ENCODE data around the gene EFCAB7. TPM values are rescaled to one million over a fixed set of nuclear protein-coding genes. Genes with fewer than 3 reads are reported as not detected.
A peak's percentile ranks its signal among the peaks of the same experiment; 100 is the strongest.

EFCAB7 gene
- total and polyA plus RNA-seq, 2 experiments from 2014 or later, result 4.2 to 4.9 TPM

GRCh38 chr1:63555480-63555879, 32.2 kb downstream of the EFCAB7 start:
- no peak overlapping the region for H3K4me3 ChIP-seq
- H3K27me3 Mint-ChIP-seq (ENCODE audit: insufficient read depth, low read depth, poor library complexity), result peaks cover 5% of the 10 kb centered on the region
- DNase-seq (ENCODE audit: low spot score), result no peak
- peaks cover 5% of the 10 kb centered on the region; the same call in 2 of the 3 replicates for H3K4me1 Mint-ChIP-seq
- no peak overlapping the region for H3K4me3 Mint-ChIP-seq
- TF ChIP-seq CREB1 (CRISPR knock-in tag; IDR thresholded peaks at IDR 0.05; ENCODE audit: low read depth), result no peak
- TF ChIP-seq JUNB (IDR thresholded peaks at IDR 0.05; ENCODE audit: unreplicated experiment), result no peak
- no peak for TF ChIP-seq STAT1 (IDR thresholded peaks at IDR 0.05; ENCODE audit: unreplicated experiment)
- TF ChIP-seq EZH2phosphoT487 (IDR thresholded peaks at IDR 0.05; ENCODE audit: unreplicated experiment), result no peak
- TF ChIP-seq, protein P1, sequence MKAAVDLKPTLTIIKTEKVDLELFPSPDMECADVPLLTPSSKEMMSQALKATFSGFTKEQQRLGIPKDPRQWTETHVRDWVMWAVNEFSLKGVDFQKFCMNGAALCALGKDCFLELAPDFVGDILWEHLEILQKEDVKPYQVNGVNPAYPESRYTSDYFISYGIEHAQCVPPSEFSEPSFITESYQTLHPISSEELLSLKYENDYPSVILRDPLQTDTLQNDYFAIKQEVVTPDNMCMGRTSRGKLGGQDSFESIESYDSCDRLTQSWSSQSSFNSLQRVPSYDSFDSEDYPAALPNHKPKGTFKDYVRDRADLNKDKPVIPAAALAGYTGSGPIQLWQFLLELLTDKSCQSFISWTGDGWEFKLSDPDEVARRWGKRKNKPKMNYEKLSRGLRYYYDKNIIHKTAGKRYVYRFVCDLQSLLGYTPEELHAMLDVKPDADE (IDR thresholded peaks at IDR 0.05), result no peak
- TF ChIP-seq REST (IDR thresholded peaks at IDR 0.05; ENCODE audit: unreplicated experiment), result no peak
- TF ChIP-seq NANOG (IDR thresholded peaks at IDR 0.05; ENCODE audit: borderline replicate concordance), result no peak
- no peak for TF ChIP-seq EZH2 (IDR thresholded peaks at IDR 0.05; ENCODE audit: low read depth, unreplicated experiment)
- no peaks in the 10 kb centered on the region for H3K9me2 ChIP-seq (ENCODE audit: insufficient read depth)
- H3F3A ChIP-seq (replicated peaks; ENCODE audit: low read depth), result no peaks in the 10 kb centered on the region
- H3K36me3 ChIP-seq (ENCODE audit: insufficient read depth), result no peaks in the 10 kb centered on the region
- no peak for ATAC-seq
- no peaks in the 10 kb centered on the region for H4K20me1 ChIP-seq (replicated peaks; ENCODE audit: insufficient read depth)
- no peak overlapping the region for H3K27ac Mint-ChIP-seq
- no peaks in the 10 kb centered on the region; the same call in 2 of the 3 replicates for H3K9me3 Mint-ChIP-seq
- H2AFZ ChIP-seq, result no peak overlapping the region
- H3K27me3 ChIP-seq (ENCODE audit: insufficient read depth), result no peaks in the 10 kb centered on the region
- no peak overlapping the region for H3K27ac ChIP-seq (ENCODE audit: low read depth)
- no peak overlapping the region for H3K4me2 ChIP-seq
- no peaks in the 10 kb centered on the region for H3K36me3 Mint-ChIP-seq (ENCODE audit: low read depth)
- no peaks in the 10 kb centered on the region for H3K79me2 ChIP-seq (replicated peaks; ENCODE audit: insufficient read depth)
- H3K4me1 ChIP-seq (ENCODE audit: insufficient read depth), result peaks cover 3% of the 10 kb centered on the region; the same call in 1 of the 2 replicates

DNA sequence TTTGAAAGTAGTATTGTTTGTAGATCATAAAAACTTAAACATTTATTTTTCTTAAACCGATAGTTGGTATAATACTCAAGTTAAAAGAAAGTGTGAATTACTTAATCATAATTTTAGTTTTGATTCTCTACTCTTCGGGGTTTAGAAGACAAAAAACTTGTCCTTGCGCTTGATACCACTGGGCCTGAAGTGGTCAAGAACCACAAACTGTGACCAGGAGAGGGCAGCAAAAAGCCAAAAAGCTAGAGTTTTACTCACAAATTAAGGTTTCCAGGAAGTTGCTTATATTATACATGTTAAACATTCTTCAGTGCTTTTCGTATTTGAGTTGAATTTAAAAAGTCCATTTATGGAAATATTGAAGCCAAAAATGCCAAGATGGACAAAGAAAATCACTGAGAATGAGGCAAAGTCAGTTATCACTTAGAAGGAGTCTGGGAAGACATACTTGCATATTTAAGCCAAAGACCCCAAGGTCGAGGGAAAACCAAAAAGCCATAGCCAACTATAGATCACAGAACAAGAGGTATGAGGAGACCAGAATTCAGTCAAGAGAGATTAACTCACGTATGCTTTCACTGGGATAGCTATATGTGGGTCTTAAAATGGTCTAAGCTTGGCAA, 34.2 kb downstream of the EFCAB7 start:
- Histone ChIP-seq H2AFZ (no peak overlapping the region), H3K27ac (ENCODE audit: low read depth) (no peak overlapping the region), H3K4me2 (no peak overlapping the region), H4K20me1 (replicated peaks; ENCODE audit: insufficient read depth) (no peaks in the 10 kb centered on the region), H3K4me3 (no peak overlapping the region), H3K79me2 (replicated peaks; ENCODE audit: insufficient read depth) (no peaks in the 10 kb centered on the region), H3F3A (replicated peaks; ENCODE audit: low read depth) (no peaks in the 10 kb centered on the region), H3K4me1 (ENCODE audit: insufficient read depth) (peaks cover 3% of the 10 kb centered on the region; the same call in 1 of the 2 replicates), H3K27me3 (ENCODE audit: insufficient read depth) (no peaks in the 10 kb centered on the region), H3K36me3 (ENCODE audit: insufficient read depth) (no peaks in the 10 kb centered on the region), H3K9me2 (ENCODE audit: insufficient read depth) (no peaks in the 10 kb centered on the region)
- peaks cover 5% of the 10 kb centered on the region for H3K27me3 Mint-ChIP-seq (ENCODE audit: insufficient read depth, low read depth, poor library complexity)
- TF ChIP-seq JUNB (IDR thresholded peaks at IDR 0.05; ENCODE audit: unreplicated experiment) (no peak), ZNF114 (CRISPR knock-in tag; IDR thresholded peaks at IDR 0.05) (no peak), EZH2phosphoT487 (IDR thresholded peaks at IDR 0.05; ENCODE audit: unreplicated experiment) (no peak), STAT1 (IDR thresholded peaks at IDR 0.05; ENCODE audit: unreplicated experiment) (no peak), POLR2AphosphoS5 (IDR thresholded peaks at IDR 0.05; ENCODE audit: low read depth) (no peak), ZNF331 (CRISPR knock-in tag; IDR thresholded peaks at IDR 0.05; ENCODE audit: low read depth) (no peak)
- TF ChIP-seq, protein P1 (IDR thresholded peaks at IDR 0.05), result no peak
- TF ChIP-seq, protein P2, sequence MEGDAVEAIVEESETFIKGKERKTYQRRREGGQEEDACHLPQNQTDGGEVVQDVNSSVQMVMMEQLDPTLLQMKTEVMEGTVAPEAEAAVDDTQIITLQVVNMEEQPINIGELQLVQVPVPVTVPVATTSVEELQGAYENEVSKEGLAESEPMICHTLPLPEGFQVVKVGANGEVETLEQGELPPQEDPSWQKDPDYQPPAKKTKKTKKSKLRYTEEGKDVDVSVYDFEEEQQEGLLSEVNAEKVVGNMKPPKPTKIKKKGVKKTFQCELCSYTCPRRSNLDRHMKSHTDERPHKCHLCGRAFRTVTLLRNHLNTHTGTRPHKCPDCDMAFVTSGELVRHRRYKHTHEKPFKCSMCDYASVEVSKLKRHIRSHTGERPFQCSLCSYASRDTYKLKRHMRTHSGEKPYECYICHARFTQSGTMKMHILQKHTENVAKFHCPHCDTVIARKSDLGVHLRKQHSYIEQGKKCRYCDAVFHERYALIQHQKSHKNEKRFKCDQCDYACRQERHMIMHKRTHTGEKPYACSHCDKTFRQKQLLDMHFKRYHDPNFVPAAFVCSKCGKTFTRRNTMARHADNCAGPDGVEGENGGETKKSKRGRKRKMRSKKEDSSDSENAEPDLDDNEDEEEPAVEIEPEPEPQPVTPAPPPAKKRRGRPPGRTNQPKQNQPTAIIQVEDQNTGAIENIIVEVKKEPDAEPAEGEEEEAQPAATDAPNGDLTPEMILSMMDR (conservative IDR thresholded peaks at IDR 0.05; ENCODE audit: low read depth in 2 of 2), result peak; percentile 80 to 98
- H3K27ac Mint-ChIP-seq, result 0 out of 2 replicates have a peak overlapping the region, but pooled peaks have one; percentile 4
- no peak overlapping the region for H3K4me3 Mint-ChIP-seq
- peaks cover 5% of the 10 kb centered on the region; the same call in 2 of the 3 replicates for H3K4me1 Mint-ChIP-seq
- H3K36me3 Mint-ChIP-seq (ENCODE audit: low read depth), result no peaks in the 10 kb centered on the region
- peak; percentile 82 for ATAC-seq
- H3K9me3 Mint-ChIP-seq, result no peaks in the 10 kb centered on the region; the same call in 2 of the 3 replicates
- peak; percentile 83 for DNase-seq (ENCODE audit: low spot score)

Data from GM23338 (cell line).